SU-DHL-6 (cell line): Measurements from ENCODE around the gene VSIG10L.

ENCODE experiments used
- CTCF ChIP-seq: fragments of 200-600 bp; sonication (generic); IDR thresholded peaks from one replicate; pipeline ENCODE4 v1.5.1; 2017; ENCODE audit warnings: antibody characterized with exemption, mild to moderate bottlenecking, low read length, moderate library complexity; ENCODE audit not compliant: insufficient read depth, poor library complexity, severe bottlenecking
- EZH2phosphoT487 ChIP-seq: fragments of 200-600 bp; sonication (generic), shearing (Covaris generic); conservative IDR thresholded peaks from 2 replicates; pipeline ENCODE4 v1.6.1; 2018; ENCODE audit warnings: mild to moderate bottlenecking, antibody characterized with exemption, low read length, moderate library complexity, mixed read lengths

- TF ChIP-seq CTCF (no peak), EZH2phosphoT487 (no peak)
Measured at GRCh38 chr19:51346742-51347141, 4.8 kb upstream of the VSIG10L start.
